A673 (cell line): ENCODE data around the gene ROR1.

Experiments used
- CTCF ChIP-seq: fragments of 300-800, 200-600 bp; sonication (generic); conservative IDR thresholded peaks from 2 replicates; pipeline ENCODE4 v1.5.1; 2017; ENCODE audit warnings: low read depth, mild to moderate bottlenecking, antibody characterized with exemption, low read length, moderate library complexity, mixed read lengths
- EZH2 ChIP-seq: fragments of 200-600 bp; sonication (generic); IDR thresholded peaks from 2 replicates; pipeline ENCODE4 v1.6.1; 2017; ENCODE audit warnings: borderline replicate concordance, low read depth, mild to moderate bottlenecking, mixed read lengths, antibody characterized with exemption, low read length; ENCODE audit not compliant: poor library complexity, severe bottlenecking

- TF ChIP-seq CTCF = no peak
- no peak for TF ChIP-seq EZH2
Measured at GRCh38 chr1:64203420-64203819, 429.6 kb downstream of the ROR1 start, which contains the start of gene UBE2U.
